C4-2B (cell line): ENCODE measurements around the gene CYTH2.

Source experiments
- H3K27ac ChIP-seq: fragments of 450-650 bp; 2 replicates; pipeline ENCODE4 v1.5.1; 2017
- CTCF ChIP-seq: fragments of 450-650 bp; conservative IDR thresholded peaks from 2 replicates; pipeline ENCODE4 v1.5.1; 2017; ENCODE audit warnings: mild to moderate bottlenecking
- ZFX ChIP-seq: fragments of 450-650 bp; IDR thresholded peaks from 2 replicates; pipeline ENCODE4 v1.6.1; 2017

Gene CYTH2

GRCh38 chr19:48511321-48511731 lies 42.2 kb downstream of the CYTH2 start:
- no peak overlapping the region for H3K27ac ChIP-seq
- TF ChIP-seq ZFX (no peak), CTCF (no peak)

GRCh38 chr19:48511800-48512503 lies 42.8 kb downstream of the CYTH2 start, which contains the start of gene LMTK3:
LMTK3 (minus strand) TSS chr19:48511835; CDS start chr19:48511576, 259 bp downstream.
- H3K27ac ChIP-seq, result no peak within 1 kb of the TSS
- TF ChIP-seq CTCF (no peak), ZFX (no peak)

GRCh38 chr19:48512504-48513288 lies 43.5 kb downstream of the CYTH2 start:
- no peak overlapping the region for H3K27ac ChIP-seq
- no peak for TF ChIP-seq ZFX
- TF ChIP-seq CTCF, result no peak

- peak overlapping the region; percentile 26; the same call in 1 of the 2 replicates for H3K27ac ChIP-seq
- TF ChIP-seq ZFX, result no peak
- TF ChIP-seq CTCF, result no peak
Observed at GRCh38 chr19:48513289-48514122, 44.3 kb downstream of the CYTH2 start.

GRCh38 chr19:48514123-48514458 lies 44.9 kb downstream of the CYTH2 start:
- no peak for TF ChIP-seq CTCF
- no peak for TF ChIP-seq ZFX
- no peak overlapping the region for H3K27ac ChIP-seq

GRCh38 chr19:48516536-48516935 lies 47.4 kb downstream of the CYTH2 start:
- TF ChIP-seq CTCF (no peak), ZFX (no peak)
- H3K27ac ChIP-seq, result no peak overlapping the region
